Stimulated activated effector memory CD8-positive, alpha-beta T cell treated with anti-CD3 and anti-CD28 coated beads, Interleukin-12 subunit alpha, Interleukin-12 subunit beta, amount 100 ng/mL, for 72 hours (primary cell): Measurements from ENCODE around the gene PUSL1.
"Not testable (repeated sequence)": the region's sequence is repeated elsewhere in the genome, so short reads cannot be mapped to it uniquely, and the experiment has no call there.

Experiments used
- ATAC-seq: fragments of 150-1000 bp; cut with Tn5 transposase; 2 replicates; pipeline ENCODE4 v1.10.0; 2021
- DNase-seq, 2 donors: peaks; one replicate each; pipeline ENCODE4 v3.0.0; 2021 to 2022; ENCODE audit warnings: low spot score in 2 of 2
- H3K27ac Mint-ChIP-seq: one replicate; pipeline ENCODE4 v1.8.0; 2022; ENCODE audit warnings: mild to moderate bottlenecking, mixed read lengths
- H3K36me3 Mint-ChIP-seq: one replicate; pipeline ENCODE4 v1.8.0; 2022; ENCODE audit warnings: mild to moderate bottlenecking, mixed read lengths
- H3K4me1 Mint-ChIP-seq: one replicate; pipeline ENCODE4 v1.8.0; 2022; ENCODE audit warnings: mixed read lengths
- H3K4me3 Mint-ChIP-seq: one replicate; pipeline ENCODE4 v1.8.0; 2022; ENCODE audit warnings: mild to moderate bottlenecking, mixed read lengths
- H3K9me3 Mint-ChIP-seq: one replicate; pipeline ENCODE4 v1.8.0; 2022; ENCODE audit warnings: mixed read lengths

The PUSL1 gene

GRCh38 chr1:1309251-1310108 lies 1.1 kb downstream of the PUSL1 start:
- Mint-ChIP-seq H3K4me1 (peaks cover 26% of the 10 kb centered on the region), H3K9me3 (no peaks in the 10 kb centered on the region), H3K4me3 (peak overlapping the region; percentile 78), H3K36me3 (peaks cover 49% of the 10 kb centered on the region), H3K27ac (peak overlapping the region; percentile 40)
- peak in 1 of 2 donors; percentile 67 for DNase-seq
- no peak for ATAC-seq

GRCh38 chr1:1310109-1310385 lies 1.6 kb downstream of the PUSL1 start:
- H3K36me3 Mint-ChIP-seq, result peaks cover 55% of the 10 kb centered on the region
- peak overlapping the region; percentile 40 for H3K27ac Mint-ChIP-seq
- H3K9me3 Mint-ChIP-seq, result no peaks in the 10 kb centered on the region
- DNase-seq (no peak), ATAC-seq (no peak)
- H3K4me3 Mint-ChIP-seq, result peak overlapping the region; percentile 78
- peaks cover 31% of the 10 kb centered on the region for H3K4me1 Mint-ChIP-seq

DNA sequence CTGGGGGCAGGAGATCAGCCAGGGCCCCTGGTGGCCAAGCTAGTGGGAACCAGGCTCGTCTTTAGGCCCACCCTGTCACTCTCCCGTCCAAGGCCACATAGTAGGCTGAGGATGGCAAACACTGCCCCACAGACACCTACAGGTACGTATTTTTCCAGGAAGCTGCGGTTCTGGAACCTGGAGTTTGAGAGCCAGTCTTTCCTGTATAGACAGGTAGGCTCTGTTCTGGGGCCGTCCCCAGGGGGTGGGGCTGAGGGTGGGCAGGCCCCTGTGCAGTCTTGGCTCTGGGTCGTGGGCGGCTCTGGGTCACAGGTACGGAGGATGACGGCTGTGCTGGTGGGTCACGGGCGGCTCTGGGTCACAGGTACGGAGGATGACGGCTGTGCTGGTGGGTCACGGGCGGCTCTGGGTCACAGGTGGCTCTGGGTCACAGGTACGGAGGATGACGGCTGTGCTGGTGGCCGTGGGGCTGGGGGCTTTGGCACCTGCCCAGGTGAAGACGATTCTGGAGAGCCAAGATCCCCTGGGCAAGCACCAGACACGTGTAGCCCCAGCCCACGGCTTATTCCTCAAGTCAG lies 2.2 kb downstream of the PUSL1 start:
- Mint-ChIP-seq H3K4me3 (peak overlapping the region; percentile 78), H3K27ac (no peak overlapping the region), H3K36me3 (peaks cover 60% of the 10 kb centered on the region), H3K4me1 (peaks cover 27% of the 10 kb centered on the region), H3K9me3 (no peaks in the 10 kb centered on the region)
- no peak for ATAC-seq
- DNase-seq, result no peak

DNA sequence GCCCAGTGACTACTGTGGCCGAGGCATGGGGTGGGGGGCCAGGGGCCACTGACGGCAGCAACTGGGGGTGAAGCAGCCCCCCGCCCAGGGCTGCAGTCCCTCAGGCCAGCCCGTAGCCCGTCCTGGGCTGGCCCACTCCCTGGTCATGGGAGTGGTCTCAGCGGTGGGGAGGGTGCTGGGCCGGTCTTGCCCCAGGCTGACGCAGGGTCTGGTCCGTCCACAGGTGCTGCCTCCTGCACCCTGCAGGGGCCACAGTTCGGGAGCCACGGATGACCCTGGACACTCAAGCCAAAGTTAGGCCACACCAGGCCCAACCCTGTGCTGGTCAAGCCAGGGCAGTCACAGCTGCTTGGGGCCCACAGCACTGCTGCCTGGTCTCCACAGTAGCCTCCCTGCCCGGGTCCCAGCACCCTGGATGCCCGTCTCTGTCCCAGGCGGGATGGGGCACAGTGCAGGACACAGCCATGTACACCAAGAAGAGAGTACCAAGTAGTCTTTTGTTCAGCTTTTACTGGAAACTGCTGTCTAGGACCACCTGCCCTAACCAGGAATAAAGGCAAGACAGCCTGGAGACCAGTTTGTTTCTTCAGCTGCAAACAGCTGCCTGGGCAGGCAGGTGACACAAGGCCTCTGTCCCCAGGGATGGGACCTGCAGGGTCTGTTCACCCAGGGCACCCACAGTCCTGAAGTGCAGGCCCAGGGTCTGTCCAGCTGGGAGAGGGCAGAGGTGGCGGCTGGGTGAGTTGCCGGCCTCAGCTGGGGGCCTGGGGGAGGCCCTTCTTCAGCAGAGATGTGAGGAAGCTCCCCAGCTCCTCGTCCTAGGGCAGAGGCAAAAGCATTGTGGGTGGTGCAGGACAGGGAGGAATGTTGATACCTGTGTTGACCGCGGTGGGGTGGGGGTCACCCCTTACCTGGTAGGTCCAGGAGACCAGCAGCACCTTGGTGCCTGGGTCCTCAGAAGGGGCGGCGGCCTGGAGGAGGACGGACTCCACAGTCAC lies 3.0 kb downstream of the PUSL1 start:
- Mint-ChIP-seq H3K9me3 (no peaks in the 10 kb centered on the region), H3K4me1 (peaks cover 19% of the 10 kb centered on the region), H3K27ac (no peak overlapping the region), H3K4me3 (no peak overlapping the region), H3K36me3 (peaks cover 63% of the 10 kb centered on the region)
- DNase-seq, result no peak
- no peak for ATAC-seq

DNA sequence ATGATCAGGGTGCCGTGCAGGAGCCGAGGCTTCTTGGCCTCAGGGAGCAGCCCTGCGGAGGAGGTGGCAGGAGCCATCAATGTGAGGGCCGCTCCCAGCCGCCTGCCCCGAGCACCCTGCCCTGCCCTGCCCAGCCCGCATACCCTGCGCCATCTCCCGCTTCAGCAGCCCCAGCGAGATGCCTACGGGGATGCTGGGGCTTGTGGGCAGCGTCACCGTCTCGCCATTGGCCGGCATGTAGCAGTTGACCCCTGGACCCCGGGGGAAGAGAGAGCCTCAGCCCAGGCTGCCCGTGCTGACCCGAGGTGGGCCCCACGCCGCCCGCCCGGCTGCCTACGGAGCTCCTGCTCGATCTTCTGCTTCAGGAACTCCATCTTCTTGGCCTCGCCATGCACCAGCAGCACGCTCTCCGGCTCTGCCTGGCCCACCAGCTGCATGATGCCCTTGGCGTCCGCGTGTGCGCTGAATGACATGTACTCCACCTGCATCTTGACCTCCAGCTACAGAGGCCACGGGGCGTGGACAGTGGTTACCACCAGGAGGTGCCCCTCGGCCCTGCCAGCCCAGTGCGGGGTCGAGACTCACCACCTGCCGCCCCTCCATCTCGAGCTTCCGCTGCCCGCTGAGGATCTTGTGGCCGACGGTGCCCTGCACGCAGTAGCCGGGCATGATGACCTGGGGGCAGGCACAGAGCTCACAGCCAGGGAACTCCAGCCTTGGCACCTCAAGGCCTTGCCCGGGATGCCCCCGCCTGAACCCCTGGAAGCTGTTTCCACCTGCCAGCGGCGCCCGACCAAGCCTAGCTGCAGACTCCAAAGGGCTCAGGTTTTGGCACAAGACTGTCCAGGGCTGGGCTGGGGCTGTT lies 4.3 kb downstream of the PUSL1 start:
- ATAC-seq (no peak), DNase-seq (no peak)
- Mint-ChIP-seq H3K4me3 (no peak overlapping the region), H3K4me1 (peaks cover 10% of the 10 kb centered on the region), H3K9me3 (no peaks in the 10 kb centered on the region), H3K27ac (peak overlapping the region; percentile 64), H3K36me3 (peaks cover 69% of the 10 kb centered on the region)

DNA sequence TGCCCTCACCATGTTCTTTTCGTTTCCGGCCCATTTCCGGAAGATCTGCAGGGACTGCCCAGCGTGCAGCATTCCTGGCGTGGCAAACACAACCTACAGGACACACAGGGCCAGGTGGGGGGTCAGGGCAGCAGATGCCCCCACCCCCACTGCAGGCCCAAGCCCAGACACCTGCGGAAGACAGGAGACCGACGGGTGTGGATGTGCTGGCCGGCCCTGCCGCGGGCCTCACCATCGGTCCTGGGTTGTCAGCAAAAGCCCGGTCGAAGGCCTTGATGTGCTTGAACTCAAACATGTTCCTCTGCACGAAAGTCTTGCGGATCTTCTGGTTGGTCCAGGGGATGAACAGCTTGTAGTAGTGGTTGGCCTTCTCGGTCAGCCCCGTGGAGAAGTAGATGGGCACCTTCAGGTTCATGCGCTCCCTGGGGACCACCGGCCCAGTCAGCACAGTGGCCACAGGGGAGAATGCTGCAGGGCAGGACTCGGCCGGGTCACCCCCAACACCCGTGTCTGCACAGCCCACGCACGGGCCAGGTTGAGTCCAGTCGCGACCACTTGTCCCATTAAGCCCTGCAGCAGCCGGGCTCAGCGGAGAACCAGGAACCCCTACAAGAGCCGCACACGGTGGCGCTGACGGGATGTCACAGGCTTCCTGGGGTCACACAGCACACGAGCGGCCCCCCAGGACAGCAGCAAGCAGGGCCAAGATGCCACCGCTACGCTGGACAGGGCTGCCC lies 5.3 kb downstream of the PUSL1 start:
- Mint-ChIP-seq H3K4me3 (no peak overlapping the region), H3K4me1 (peaks cover 10% of the 10 kb centered on the region), H3K36me3 (peaks cover 79% of the 10 kb centered on the region), H3K27ac (no peak overlapping the region), H3K9me3 (no peaks in the 10 kb centered on the region)
- ATAC-seq, result no peak
- no peak for DNase-seq

GRCh38 chr1:1314237-1314586 lies 5.8 kb downstream of the PUSL1 start:
- H3K4me1 Mint-ChIP-seq, result peaks cover 10% of the 10 kb centered on the region
- no peak overlapping the region for H3K27ac Mint-ChIP-seq
- peaks cover 82% of the 10 kb centered on the region for H3K36me3 Mint-ChIP-seq
- H3K9me3 Mint-ChIP-seq, result no peaks in the 10 kb centered on the region
- ATAC-seq (no peak), DNase-seq (no peak)
- H3K4me3 Mint-ChIP-seq, result no peak overlapping the region

DNA sequence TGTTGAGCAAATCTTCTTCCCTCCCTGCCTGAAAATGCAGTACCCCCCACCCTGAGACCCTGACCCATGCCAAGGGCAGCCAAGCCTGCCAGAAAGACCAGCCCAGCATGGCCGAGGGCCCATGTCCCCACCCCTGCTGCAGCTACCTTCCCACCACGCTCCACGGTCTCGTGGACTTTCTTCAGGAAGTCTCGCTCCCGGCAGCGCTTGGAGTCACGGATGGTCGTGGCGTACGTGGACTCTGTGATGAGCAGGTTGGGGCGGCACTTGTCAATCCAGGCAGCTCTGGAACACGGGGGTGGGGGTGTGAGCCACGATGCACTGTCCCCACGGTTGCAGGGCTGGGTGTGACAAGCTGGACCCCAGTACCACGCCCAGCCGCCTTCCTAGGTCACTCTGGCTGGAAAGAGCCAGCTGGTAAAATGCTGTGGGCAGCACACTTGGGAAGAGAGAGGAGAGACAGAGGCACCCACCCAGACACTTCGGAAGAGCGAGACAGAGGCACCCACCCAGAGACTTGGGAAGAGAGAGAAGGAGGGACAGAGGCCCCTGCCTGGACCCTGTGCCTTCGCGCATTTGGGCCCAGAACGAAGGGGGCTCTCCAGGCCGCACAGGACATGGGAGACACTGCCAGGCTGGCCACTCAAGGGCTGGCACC lies 6.4 kb downstream of the PUSL1 start:
- no peaks in the 10 kb centered on the region for H3K9me3 Mint-ChIP-seq
- ATAC-seq (no peak), DNase-seq (no peak)
- no peak overlapping the region for H3K4me3 Mint-ChIP-seq
- peaks cover 10% of the 10 kb centered on the region for H3K4me1 Mint-ChIP-seq
- H3K27ac Mint-ChIP-seq, result peak overlapping the region; percentile 54
- H3K36me3 Mint-ChIP-seq, result peaks cover 82% of the 10 kb centered on the region

DNA sequence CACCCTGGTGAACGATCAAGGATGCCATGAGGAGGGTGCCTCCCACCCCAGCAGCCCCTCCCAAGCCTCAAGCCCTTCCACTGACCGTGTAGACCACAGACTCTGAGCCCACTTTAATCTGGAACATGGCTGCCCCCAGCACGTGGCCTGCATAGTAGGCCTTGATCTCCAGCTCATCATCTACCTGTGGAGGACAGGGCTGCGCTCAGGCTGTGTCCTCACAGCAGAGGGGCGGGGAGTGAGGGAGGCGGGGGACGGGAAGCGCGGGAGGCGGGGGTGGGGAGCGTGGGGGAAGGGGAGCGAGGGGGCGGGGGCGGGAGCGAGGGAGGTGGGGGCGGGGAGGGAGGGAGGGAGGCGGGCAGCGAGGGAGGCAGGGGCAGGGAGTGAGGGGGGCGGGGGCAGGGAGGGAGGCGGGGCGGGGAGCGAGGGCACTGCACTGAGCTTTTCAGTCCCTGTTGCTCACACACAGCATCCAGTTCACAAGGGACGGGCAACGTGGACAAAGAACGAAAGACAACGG lies 7.1 kb downstream of the PUSL1 start:
- Mint-ChIP-seq H3K4me1 (peaks cover 10% of the 10 kb centered on the region), H3K36me3 (peaks cover 81% of the 10 kb centered on the region), H3K4me3 (no peak overlapping the region), H3K9me3 (no peaks in the 10 kb centered on the region), H3K27ac (no peak overlapping the region)
- ATAC-seq (no peak), DNase-seq (no peak)

DNA sequence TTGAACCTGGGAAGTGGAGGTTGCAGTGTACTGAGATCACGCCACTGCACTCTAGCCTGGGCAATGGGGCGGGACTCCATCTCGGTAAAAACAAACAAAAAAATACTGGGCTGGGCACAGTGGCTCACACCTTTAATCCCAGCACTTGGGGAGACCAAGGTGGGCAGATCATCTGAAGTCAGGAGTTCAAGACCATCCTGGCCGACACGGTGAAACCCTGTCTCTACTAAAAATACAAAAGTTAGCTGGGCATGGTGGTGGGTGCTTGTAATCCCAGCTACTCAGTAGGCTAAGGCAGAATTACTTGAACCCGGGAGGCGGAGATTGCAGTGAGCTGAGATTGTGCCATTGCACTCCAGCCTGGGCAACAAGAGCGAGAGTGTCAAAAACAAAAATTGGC lies 7.8 kb downstream of the PUSL1 start:
- not testable (repeated sequence) for H3K9me3 Mint-ChIP-seq, H3K4me3 Mint-ChIP-seq, H3K27ac Mint-ChIP-seq, ATAC-seq, DNase-seq
- Mint-ChIP-seq H3K36me3 (peaks cover 79% of the 10 kb centered on the region), H3K4me1 (peaks cover 10% of the 10 kb centered on the region)

DNA sequence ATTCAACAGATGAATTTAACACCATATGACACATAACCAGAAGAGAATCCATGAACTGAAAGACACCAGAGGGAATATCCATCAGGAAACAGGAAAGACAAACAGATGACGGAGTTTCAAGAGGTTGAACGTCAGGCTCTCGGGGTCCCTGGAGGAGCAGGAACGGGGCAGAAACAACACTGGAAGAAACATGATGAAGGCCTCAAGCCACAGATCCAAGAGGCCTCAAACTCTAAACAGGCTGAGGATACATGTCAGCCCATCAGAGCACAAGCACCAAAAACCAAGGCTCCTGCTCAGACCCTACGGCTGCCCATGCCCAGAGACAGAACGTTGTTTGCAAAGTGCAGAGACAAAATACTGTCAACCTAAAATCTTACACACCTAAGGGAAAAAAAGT lies 9.0 kb downstream of the PUSL1 start:
- peaks cover 16% of the 10 kb centered on the region for H3K4me1 Mint-ChIP-seq
- no peaks in the 10 kb centered on the region for H3K9me3 Mint-ChIP-seq
- peaks cover 79% of the 10 kb centered on the region for H3K36me3 Mint-ChIP-seq
- ATAC-seq (no peak), DNase-seq (no peak)
- no peak overlapping the region for H3K4me3 Mint-ChIP-seq
- H3K27ac Mint-ChIP-seq, result no peak overlapping the region

GRCh38 chr1:1318131-1318652 lies 9.8 kb downstream of the PUSL1 start:
- Mint-ChIP-seq H3K4me1 (peaks cover 24% of the 10 kb centered on the region), H3K9me3 (no peaks in the 10 kb centered on the region), H3K27ac (no peak overlapping the region), H3K4me3 (no peak overlapping the region), H3K36me3 (peaks cover 73% of the 10 kb centered on the region)
- DNase-seq, result no peak
- ATAC-seq, result no peak

DNA sequence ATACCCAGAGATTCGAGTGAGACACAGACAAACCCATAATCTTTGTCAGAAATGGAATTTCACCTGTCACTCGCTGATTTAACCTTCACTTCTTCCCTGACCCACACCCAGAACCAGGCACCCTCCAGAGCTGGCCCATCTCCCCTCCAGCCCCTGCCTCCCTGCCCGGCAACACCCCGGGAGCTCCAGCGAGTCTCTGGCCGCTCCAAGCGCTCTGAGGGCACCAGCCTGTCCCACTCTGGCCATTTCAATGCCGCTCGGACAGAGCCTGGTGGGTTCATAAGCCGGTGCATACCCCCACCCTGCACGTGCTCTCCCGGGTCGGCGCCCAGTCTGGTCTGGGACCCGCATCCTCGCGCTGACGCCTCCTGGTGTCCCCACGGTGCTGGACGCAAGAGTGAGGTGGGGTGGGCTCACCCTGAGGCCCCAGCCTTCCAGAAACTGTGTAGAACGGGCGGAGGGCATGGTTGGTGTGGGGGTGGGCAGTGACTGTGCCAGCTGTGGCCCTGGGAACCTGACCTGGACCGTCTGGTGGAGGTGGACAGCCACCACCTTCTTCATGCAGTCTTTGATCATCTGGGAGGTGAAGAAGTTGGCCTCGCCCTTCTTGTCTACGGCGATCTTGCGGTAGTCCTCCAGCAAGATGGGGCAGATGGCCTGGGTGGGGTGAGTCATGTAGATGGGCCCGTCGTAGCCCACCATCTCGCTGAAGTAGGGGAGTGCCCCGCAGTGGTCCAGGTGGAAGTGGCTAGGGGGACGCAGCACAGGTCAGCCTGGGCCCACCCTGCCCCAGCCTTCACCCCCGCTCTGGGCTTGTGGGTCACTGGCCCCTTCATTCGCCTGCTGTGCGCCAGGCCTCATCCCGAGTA lies 10.6 kb downstream of the PUSL1 start:
- Mint-ChIP-seq H3K36me3 (peaks cover 65% of the 10 kb centered on the region), H3K4me3 (no peak overlapping the region), H3K9me3 (no peaks in the 10 kb centered on the region), H3K4me1 (peaks cover 27% of the 10 kb centered on the region), H3K27ac (peak overlapping the region; percentile 78)
- no peak for DNase-seq
- no peak for ATAC-seq
